Cardiac muscle cell (in vitro differentiated cells and primary cell): ENCODE data around the gene ITGA11. TPM values are rescaled to one million over a fixed set of nuclear protein-coding genes. Genes with fewer than 3 reads are reported as not detected.

Experiments used
- DNase-seq, 2 donors: peaks; one replicate each; pipeline versions ENCODE4 v3.0.0 to v3.0.0-alpha.2; 2010 to 2017; ENCODE audit warnings: low read depth in 1 of 2, low spot score in 1 of 2
- H3K27ac ChIP-seq: fragments of 200-600 bp; sonication (generic); 2 replicates; pipeline ENCODE4 v1.5.1; 2016
- H3K27me3 ChIP-seq: fragments of 200-600 bp; sonication (generic); 2 replicates; pipeline ENCODE4 v1.6.0; 2016; ENCODE audit warnings: control low read depth
- H3K36me3 ChIP-seq: fragments of 200-600 bp; sonication (generic); 2 replicates; pipeline ENCODE4 v1.5.1; 2016; ENCODE audit warnings: control low read depth
- H3K4me1 ChIP-seq: fragments of 200-600 bp; sonication (generic); 2 replicates; pipeline ENCODE4 v1.8.1; 2017; ENCODE audit warnings: low read depth, mild to moderate bottlenecking, mixed run types
- H3K4me3 ChIP-seq: fragments of 200-600 bp; sonication (generic); 2 replicates; pipeline ENCODE4 v1.5.1; 2016; ENCODE audit warnings: mild to moderate bottlenecking
- H3K9me3 ChIP-seq: fragments of 200-600 bp; sonication (generic); 2 replicates; pipeline ENCODE4 v1.5.1; 2017; ENCODE audit warnings: low read depth, mild to moderate bottlenecking, control low read depth
- CTCF ChIP-seq: IDR thresholded peaks from 2 replicates; pipeline ENCODE4 v1.5.1; 2012; ENCODE audit warnings: low read depth, mild to moderate bottlenecking, low read length
- polyA plus RNA-seq: library from polyadenylated mRNA; unstranded; fragments of >200 nt; fragmentation: Nextera tagmentation; extraction: Ambion mirVana; gene quantifications from 2 replicates; pipeline ENCODE4 v1.2.1, GENCODE V29; 2016
- total RNA-seq: library from RNA; depleted of rRNA; stranded (reverse); fragments of >200 nt; gene quantifications from 2 replicates; pipeline ENCODE4 v1.2.3, GENCODE V29; 2016

ITGA11 gene
- total and polyA plus RNA-seq, 2 experiments from 2014 or later = 0.12 to 1.2 TPM

GRCh38 chr15:68318931-68319909 lies 112.7 kb downstream of the ITGA11 start:
- no peaks in the 10 kb centered on the region for H3K27me3 ChIP-seq
- H3K4me3 ChIP-seq = no peak overlapping the region
- no peak overlapping the region for H3K27ac ChIP-seq
- no peaks in the 10 kb centered on the region for H3K36me3 ChIP-seq
- TF ChIP-seq CTCF = no peak
- H3K4me1 ChIP-seq = no peaks in the 10 kb centered on the region
- H3K9me3 ChIP-seq = no peaks in the 10 kb centered on the region
- DNase-seq = peak in 1 of 2 donors; percentile 16

GRCh38 chr15:68318008-68318835 lies 113.7 kb downstream of the ITGA11 start:
- no peak for TF ChIP-seq CTCF
- Histone ChIP-seq H3K36me3 (no peaks in the 10 kb centered on the region), H3K4me1 (no peaks in the 10 kb centered on the region), H3K4me3 (no peak overlapping the region), H3K9me3 (no peaks in the 10 kb centered on the region), H3K27me3 (no peaks in the 10 kb centered on the region), H3K27ac (no peak overlapping the region)
- DNase-seq = no peak

GRCh38 chr15:68317281-68318007 lies 114.5 kb downstream of the ITGA11 start:
- Histone ChIP-seq H3K27me3 (no peaks in the 10 kb centered on the region), H3K9me3 (no peaks in the 10 kb centered on the region), H3K36me3 (no peaks in the 10 kb centered on the region), H3K4me3 (no peak overlapping the region), H3K4me1 (no peaks in the 10 kb centered on the region), H3K27ac (no peak overlapping the region)
- TF ChIP-seq CTCF = no peak
- DNase-seq = no peak

- Histone ChIP-seq H3K9me3 (no peaks in the 10 kb centered on the region), H3K4me1 (no peaks in the 10 kb centered on the region), H3K27ac (no peak overlapping the region), H3K27me3 (no peaks in the 10 kb centered on the region), H3K36me3 (no peaks in the 10 kb centered on the region), H3K4me3 (no peak overlapping the region)
- TF ChIP-seq CTCF = peak; percentile 50
- DNase-seq = peak; percentile 24 to 44
These were observed 115.7 kb downstream of the ITGA11 start for GRCh38 chr15:68316061-68316804.
